Endothelial cell (in vitro differentiated cells): ENCODE data around the gene PRDM15. TPM values are rescaled to one million over a fixed set of nuclear protein-coding genes. Genes with fewer than 3 reads are reported as not detected.

Experiments
- DNase-seq: peaks from one replicate; pipeline ENCODE4 v3.0.0; 2021; ENCODE audit warnings: low spot score
- H3K27ac Mint-ChIP-seq: one replicate; pipeline ENCODE4 v1.8.0; 2021; ENCODE audit warnings: mixed read lengths, inconsistent platforms; ENCODE audit not compliant: unreplicated experiment
- H3K27me3 Mint-ChIP-seq: one replicate; pipeline ENCODE4 v1.8.0; 2021; ENCODE audit warnings: mild to moderate bottlenecking, moderate library complexity, mixed read lengths, inconsistent platforms; ENCODE audit not compliant: unreplicated experiment
- H3K36me3 Mint-ChIP-seq: one replicate; pipeline ENCODE4 v1.8.0; 2021; ENCODE audit warnings: mild to moderate bottlenecking, low read depth, mixed read lengths, inconsistent platforms; ENCODE audit not compliant: unreplicated experiment
- H3K4me1 Mint-ChIP-seq: one replicate; pipeline ENCODE4 v1.8.0; 2021; ENCODE audit warnings: mild to moderate bottlenecking, mixed read lengths, inconsistent platforms; ENCODE audit not compliant: unreplicated experiment
- H3K4me3 Mint-ChIP-seq: one replicate; pipeline ENCODE4 v1.8.0; 2021; ENCODE audit warnings: mild to moderate bottlenecking, mixed read lengths, inconsistent platforms; ENCODE audit not compliant: unreplicated experiment
- H3K9me3 Mint-ChIP-seq: one replicate; pipeline ENCODE4 v1.8.0; 2021; ENCODE audit warnings: mixed read lengths, inconsistent platforms; ENCODE audit not compliant: unreplicated experiment
- CTCF ChIP-seq: fragments of 200-600 bp; sonication (generic); IDR thresholded peaks from one replicate; pipeline ENCODE4 v1.5.0; 2021; ENCODE audit warnings: antibody characterized with exemption; ENCODE audit not compliant: unreplicated experiment
- total RNA-seq: library from RNA; stranded (reverse); fragmentation: NEBNext Ultra II Directional; extraction: Animal tissue kit (Norgen Biotek cat#: 25700); gene quantifications from one replicate; pipeline ENCODE4 v1.2.1, GENCODE V29; 2021; ENCODE audit not compliant: unreplicated experiment

Gene PRDM15
- total RNA-seq, 1 donor from 2014 or later = 7.5 TPM

DNA sequence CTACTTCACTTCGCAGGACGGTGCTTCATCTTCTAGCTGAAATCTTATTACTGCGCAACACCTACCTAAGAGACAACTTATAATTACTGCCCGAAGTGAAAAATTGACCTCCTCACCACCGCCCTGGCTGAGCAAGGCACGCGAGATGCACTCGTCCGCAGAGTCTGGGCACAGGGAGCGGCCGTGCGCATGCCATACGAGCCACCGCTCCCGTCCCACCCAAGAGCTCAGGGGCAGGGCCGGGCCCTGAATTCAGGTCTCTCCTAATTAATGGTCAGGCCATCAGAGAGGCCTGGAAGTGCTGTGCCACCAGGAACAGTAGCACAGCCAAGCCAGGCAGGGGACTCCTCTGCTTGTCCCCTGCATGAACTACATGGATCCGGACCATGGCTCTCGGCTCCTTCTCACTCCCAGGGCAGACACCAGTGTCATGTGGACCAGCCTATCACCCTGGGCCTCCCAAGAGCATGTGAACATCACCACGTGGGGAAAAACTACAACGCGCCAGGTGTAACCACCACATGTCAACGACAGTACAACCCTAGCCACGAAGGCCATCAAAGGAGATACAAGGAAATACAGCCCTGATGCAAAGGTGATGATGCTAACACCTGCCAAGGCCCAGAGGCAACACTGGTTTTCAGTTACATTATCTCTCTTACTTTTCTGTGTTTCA, 123.7 kb downstream of the PRDM15 start:
- Mint-ChIP-seq H3K27ac (no peak overlapping the region), H3K4me3 (peak overlapping the region; percentile 44)
- no peak for DNase-seq

DNA sequence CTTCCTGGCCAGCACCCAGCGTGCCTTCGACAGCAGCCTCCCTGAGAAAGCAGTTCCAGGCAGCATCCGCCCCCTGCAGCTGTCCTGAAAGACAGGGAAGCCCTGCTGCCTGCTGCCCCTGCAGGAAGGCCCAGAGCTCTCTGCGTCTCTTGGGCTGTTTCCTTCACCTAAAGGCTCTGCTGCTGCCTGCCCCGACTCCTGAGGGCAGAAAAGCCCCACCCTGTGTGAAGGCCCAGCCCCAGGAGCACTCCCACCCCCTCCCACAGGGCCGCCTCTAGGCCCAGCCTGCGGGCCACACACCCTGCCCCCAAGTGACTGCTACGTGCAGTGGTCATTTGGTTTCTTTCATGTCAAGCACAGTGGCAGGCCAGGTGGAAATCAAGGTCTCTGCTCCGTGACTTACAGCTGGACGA, 124.7 kb downstream of the PRDM15 start:
- H3K27ac Mint-ChIP-seq = no peak overlapping the region
- H3K27me3 Mint-ChIP-seq = peaks cover 3% of the 10 kb centered on the region
- no peaks in the 10 kb centered on the region for H3K9me3 Mint-ChIP-seq
- peaks cover 3% of the 10 kb centered on the region for H3K36me3 Mint-ChIP-seq
- peaks cover 15% of the 10 kb centered on the region for H3K4me1 Mint-ChIP-seq
- TF ChIP-seq CTCF = no peak
- DNase-seq = no peak
- H3K4me3 Mint-ChIP-seq = no peak overlapping the region

More for the DNA sequence above, 123.7 kb downstream of the PRDM15 start:
- Mint-ChIP-seq H3K9me3 (no peaks in the 10 kb centered on the region), H3K27me3 (peaks cover 6% of the 10 kb centered on the region), H3K36me3 (peaks cover 3% of the 10 kb centered on the region), H3K4me1 (peaks cover 24% of the 10 kb centered on the region)
- no peak for TF ChIP-seq CTCF

DNA sequence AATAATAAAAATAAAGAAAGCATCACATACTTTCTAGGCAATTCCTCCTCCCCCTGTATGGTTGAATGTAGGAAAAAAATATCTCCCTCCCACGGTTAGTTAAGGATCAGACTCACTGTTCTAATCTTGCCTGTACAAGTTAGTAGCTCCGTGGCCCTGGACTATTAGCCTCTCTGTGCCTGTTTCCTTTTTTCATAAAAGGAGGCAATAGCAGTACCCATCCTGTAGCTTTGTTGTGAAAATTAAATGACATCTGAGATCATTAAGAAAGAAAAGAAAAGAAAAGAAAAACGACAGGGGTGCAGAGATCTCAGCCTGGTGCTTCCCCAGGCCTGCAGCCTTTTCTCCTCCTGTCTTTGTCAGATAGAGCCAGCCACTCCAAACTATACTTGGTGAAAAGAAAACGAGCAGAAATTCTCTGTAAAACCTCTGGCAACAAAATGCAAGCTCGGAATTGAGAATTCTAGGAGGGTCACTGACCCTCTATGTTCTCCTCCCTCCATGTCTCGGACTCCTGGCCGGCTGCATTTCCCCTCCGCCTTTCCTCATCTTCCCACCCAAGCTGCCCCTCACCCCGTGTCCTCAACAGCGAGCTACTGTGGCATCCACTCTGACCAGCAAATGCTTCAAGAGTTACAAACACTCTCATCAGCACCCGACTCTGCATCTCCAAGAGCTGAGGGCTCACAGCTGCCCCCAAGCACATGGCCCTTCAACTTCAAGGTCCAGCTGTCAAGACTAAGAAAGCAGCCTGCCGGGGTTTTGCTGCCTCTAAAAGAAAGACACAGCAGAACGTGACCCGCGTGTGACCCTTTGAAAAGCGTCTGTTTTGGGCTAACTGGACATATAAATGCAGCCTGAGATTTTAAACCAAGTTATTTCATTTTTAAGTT, 125.9 kb downstream of the PRDM15 start:
- H3K4me1 Mint-ChIP-seq = peaks cover 14% of the 10 kb centered on the region
- no peaks in the 10 kb centered on the region for H3K9me3 Mint-ChIP-seq
- no peak for DNase-seq
- H3K36me3 Mint-ChIP-seq = peaks cover 3% of the 10 kb centered on the region
- no peak for TF ChIP-seq CTCF
- H3K27me3 Mint-ChIP-seq = peaks cover 3% of the 10 kb centered on the region
- no peak overlapping the region for H3K4me3 Mint-ChIP-seq
- no peak overlapping the region for H3K27ac Mint-ChIP-seq

GRCh38 chr21:41752231-41752681, 126.9 kb downstream of the PRDM15 start:
- TF ChIP-seq CTCF = no peak
- Mint-ChIP-seq H3K9me3 (no peaks in the 10 kb centered on the region), H3K36me3 (peaks cover 13% of the 10 kb centered on the region), H3K27me3 (peaks cover 5% of the 10 kb centered on the region), H3K4me3 (no peak overlapping the region), H3K4me1 (peaks cover 14% of the 10 kb centered on the region), H3K27ac (no peak overlapping the region)
- DNase-seq = no peak
